Body of pancreas (tissue), 4 donors: ENCODE data around the gene MOV10L1. TPM values are rescaled to one million over a fixed set of nuclear protein-coding genes. Genes with fewer than 3 reads are reported as not detected.

Experiments used
- ATAC-seq: fragments of 150-250 bp; one replicate; pipeline ENCODE4 v1.9.1; 2016
- DNase-seq, 4 donors: peaks; one replicate each; pipeline ENCODE4 v3.0.0-alpha.2; 2019
- H3K27ac ChIP-seq, 4 donors: fragments of 200-600 bp; sonication (generic); 1 replicate in 3 of 4; 2 replicates in 1 of 4; pipeline versions ENCODE4 v1.5.1 to v1.6.1; 2016 to 2019; ENCODE audit warnings: mild to moderate bottlenecking in 1 of 4, mixed read lengths in 1 of 4, moderate library complexity in 1 of 4
- H3K27me3 ChIP-seq, 2 donors: fragments of 200-600 bp; sonication (generic); one replicate each; pipeline ENCODE4 v1.6.0; 2016; ENCODE audit warnings: mild to moderate bottlenecking in 1 of 2
- H3K36me3 ChIP-seq, 2 donors: fragments of 200-600 bp; sonication (generic); replicated peaks in 1 of 2; 2 replicates each; pipeline ENCODE4 v1.5.1; 2016; ENCODE audit warnings: low read depth in 2 of 2; ENCODE audit not compliant: insufficient read depth in 1 of 2
- H3K4me1 ChIP-seq: fragments of 200-600 bp; sonication (generic); one replicate; pipeline ENCODE4 v1.6.0; 2016
- H3K4me3 ChIP-seq, 2 donors: fragments of 200-600 bp; sonication (generic); 1 replicate in 1 of 2; 2 replicates in 1 of 2; pipeline ENCODE4 v1.5.1; 2016 to 2019
- H3K9me3 ChIP-seq, 3 donors: fragments of 200-600 bp; sonication (generic); 1 replicate in 2 of 3; 2 replicates in 1 of 3; pipeline ENCODE4 v1.5.1; 2016
- CTCF ChIP-seq, 7 experiments: fragments of 450-650 bp in 4 of 7; fragments of 200-600 bp in 3 of 7; sonication (generic) in 3 of 7; IDR thresholded peaks; one replicate each; pipeline ENCODE4 v1.5.1; 2016 to 2019; ENCODE audit warnings: antibody characterized with exemption in 7 of 7
- POLR2A ChIP-seq, 3 donors: fragments of 450-650 bp; IDR thresholded peaks; one replicate each; pipeline ENCODE4 v1.6.1; 2016; ENCODE audit warnings: antibody characterized with exemption in 3 of 3, mild to moderate bottlenecking in 2 of 3
- WGBS, 2 donors: methylation state at CpG; one replicate each; pipeline ENCODE4 v1.1.5; 2017; 5-methylcytosine and 5-hydroxymethylcytosine counted together
- intact Hi-C: fragments of 100-400 bp; cut with DNase I; formaldehyde crosslinking; loops from one replicate; pipeline ENCODE4 v1.15.1; 2023
- total RNA-seq, 2 donors: library from RNA; depleted of rRNA; stranded (reverse); fragments of >200 nt; gene quantifications; one replicate each; pipeline ENCODE4 v1.1.0, GENCODE V29; 2016

The MOV10L1 gene
- total RNA-seq, 2 donors from 2014 or later = 0.52 TPM; not detected in 1

- no peak overlapping the region for H3K27ac ChIP-seq
- DNase-seq (no peak), ATAC-seq (no peak)
- H3K36me3 ChIP-seq = no peaks in the 10 kb centered on the region
- H3K4me1 ChIP-seq = no peaks in the 10 kb centered on the region
- no peak overlapping the region for H3K4me3 ChIP-seq
- no peaks in the 10 kb centered on the region for H3K9me3 ChIP-seq
- WGBS, 2 donors = 75 to 88% methylated on average over 11 of the region's 11 CpGs
- peaks cover 0 to 7% of the 10 kb centered on the region in 2 donors for H3K27me3 ChIP-seq
- TF ChIP-seq POLR2A (IDR thresholded peaks at IDR 0.05) (no peak), CTCF (IDR thresholded peaks at IDR 0.05) (no peak)
- intact Hi-C loops = no loop called here
These were observed 575 bp upstream of the MOV10L1 start for GRCh38 chr22:50089231-50089630.

GRCh38 chr22:50090412-50090714 is 557 bp downstream of the MOV10L1 start:
- ATAC-seq = no peak
- no peaks in the 10 kb centered on the region for H3K9me3 ChIP-seq
- H3K36me3 ChIP-seq = no peaks in the 10 kb centered on the region
- H3K4me1 ChIP-seq = no peaks in the 10 kb centered on the region
- WGBS, 2 donors = 87 to 90% methylated on average over 22 of the region's 22 CpGs
- intact Hi-C loops = no loop called here
- H3K27me3 ChIP-seq = peaks cover 0 to 7% of the 10 kb centered on the region in 2 donors
- no peak for DNase-seq
- no peak overlapping the region for H3K27ac ChIP-seq
- no peak overlapping the region for H3K4me3 ChIP-seq
- no peak for TF ChIP-seq POLR2A (IDR thresholded peaks at IDR 0.05)
- no peak for TF ChIP-seq CTCF (IDR thresholded peaks at IDR 0.05)

- WGBS, 2 donors = 68 to 71% methylated on average over 13 to 26 of the region's 29 CpGs
- Histone ChIP-seq H3K27ac (no peak overlapping the region), H3K27me3 (peaks cover 0 to 7% of the 10 kb centered on the region in 2 donors), H3K9me3 (no peaks in the 10 kb centered on the region), H3K36me3 (no peaks in the 10 kb centered on the region), H3K4me3 (no peak overlapping the region), H3K4me1 (no peaks in the 10 kb centered on the region)
- ATAC-seq (no peak), DNase-seq (no peak)
- no peak for TF ChIP-seq CTCF (IDR thresholded peaks at IDR 0.05)
- TF ChIP-seq POLR2A (IDR thresholded peaks at IDR 0.05) = no peak
- intact Hi-C loops = no loop called here
These were observed 1.4 kb downstream of the MOV10L1 start for GRCh38 chr22:50091092-50091768.

GRCh38 chr22:50092342-50092741 is 2.5 kb downstream of the MOV10L1 start:
- Histone ChIP-seq H3K4me1 (no peaks in the 10 kb centered on the region), H3K36me3 (no peaks in the 10 kb centered on the region), H3K27ac (no peak overlapping the region), H3K27me3 (peaks cover 0 to 7% of the 10 kb centered on the region in 2 donors), H3K9me3 (no peaks in the 10 kb centered on the region), H3K4me3 (no peak overlapping the region)
- no peak for ATAC-seq
- no peak for TF ChIP-seq POLR2A (IDR thresholded peaks at IDR 0.05)
- no peak for TF ChIP-seq CTCF (IDR thresholded peaks at IDR 0.05)
- 57 to 71% methylated on average over 5 of the region's 5 CpGs for WGBS, 2 donors
- no peak for DNase-seq
- intact Hi-C loops = no loop called here

GRCh38 chr22:50098052-50098451 is 8.2 kb downstream of the MOV10L1 start:
- WGBS, 2 donors = 82 to 86% methylated on average over 3 of the region's 3 CpGs
- no peaks in the 10 kb centered on the region for H3K4me1 ChIP-seq

More at GRCh38 chr22:50098052-50098451, 8.2 kb downstream of the MOV10L1 start:
- ATAC-seq (no peak), DNase-seq (no peak)
- TF ChIP-seq CTCF (IDR thresholded peaks at IDR 0.05) (no peak), POLR2A (IDR thresholded peaks at IDR 0.05) (no peak)
- no peaks in the 10 kb centered on the region for H3K27me3 ChIP-seq
- H3K36me3 ChIP-seq = no peaks in the 10 kb centered on the region
- intact Hi-C loops = no loop called here
- H3K9me3 ChIP-seq = no peaks in the 10 kb centered on the region
- no peak overlapping the region for H3K4me3 ChIP-seq
- no peak overlapping the region for H3K27ac ChIP-seq
